Endometrial microvascular endothelial cells (primary cell): ENCODE results near the gene STEEP1. TPM values are rescaled to one million over a fixed set of nuclear protein-coding genes. Genes with fewer than 3 reads are reported as not detected.

Experiments used
- in situ Hi-C: cut with HindIII; loops from 2 replicates; pipeline ENCODE4 v1.10.0; 2017; ENCODE audit warnings: low sequenced_read_pairs, low pct_unique_long_range_greater_than_20kb; ENCODE audit errors: inconsistent ontology term
- total RNA-seq: library from RNA; depleted of rRNA; stranded (reverse); fragments of >200 nt; gene quantifications from one replicate; pipeline ENCODE4 v1.2.3, GENCODE V29; 2015; ENCODE audit errors: inconsistent ontology term

Gene STEEP1
- total RNA-seq = 25.3 TPM

DNA sequence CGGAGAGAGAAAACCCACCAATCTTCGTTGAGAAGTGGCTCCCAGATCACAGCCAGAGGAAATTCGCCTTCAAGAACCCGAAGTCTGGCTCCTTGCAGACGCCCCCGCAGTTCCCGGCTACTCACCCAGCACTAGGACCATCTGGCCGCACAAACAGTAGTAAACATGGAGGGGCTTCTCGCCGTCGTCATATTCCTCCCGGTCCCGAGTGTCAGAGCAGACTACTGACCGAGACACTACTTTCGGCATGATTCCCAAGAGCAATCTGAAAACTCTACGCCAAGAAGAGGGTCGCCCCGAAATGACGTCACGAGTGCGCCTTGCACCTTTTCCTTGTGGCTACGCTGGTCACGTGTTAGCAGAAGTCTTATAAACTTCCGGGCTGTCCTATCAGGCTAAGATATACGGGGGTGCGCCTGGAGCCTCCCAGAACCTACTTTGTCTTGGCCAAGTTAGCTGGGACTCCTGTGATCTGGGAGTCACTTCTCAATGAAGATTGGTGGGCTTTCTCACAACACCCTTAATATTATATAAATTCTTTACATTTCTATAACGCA lies at the start of gene STEEP1:
TSS of gene STEEP1 (minus strand) at position 303 of the 557 bp plus-strand sequence. CDS start at position 249, 54 bp downstream.
- in situ Hi-C loops = no loop called here

DNA sequence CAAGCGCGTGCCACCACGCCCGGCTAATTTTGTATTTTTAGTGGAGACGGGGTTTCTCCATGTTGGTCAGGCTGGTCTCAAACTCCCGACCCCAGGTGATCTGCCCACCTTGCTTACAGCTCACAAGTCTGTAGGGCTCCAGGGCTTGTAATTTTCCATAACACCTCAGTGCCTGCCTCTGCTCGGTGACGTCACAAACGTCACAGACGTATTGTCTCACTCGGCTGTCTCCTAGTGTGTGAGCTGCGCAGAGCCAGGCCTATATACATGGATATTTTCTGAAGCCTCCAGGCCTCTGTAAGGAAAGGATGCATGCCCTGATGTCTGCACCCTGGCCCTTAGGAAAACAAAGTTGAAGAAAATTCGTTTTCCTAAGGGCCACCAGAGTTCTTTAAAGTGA lies 49.6 kb upstream of the STEEP1 start:
- in situ Hi-C loops = no loop called here

DNA sequence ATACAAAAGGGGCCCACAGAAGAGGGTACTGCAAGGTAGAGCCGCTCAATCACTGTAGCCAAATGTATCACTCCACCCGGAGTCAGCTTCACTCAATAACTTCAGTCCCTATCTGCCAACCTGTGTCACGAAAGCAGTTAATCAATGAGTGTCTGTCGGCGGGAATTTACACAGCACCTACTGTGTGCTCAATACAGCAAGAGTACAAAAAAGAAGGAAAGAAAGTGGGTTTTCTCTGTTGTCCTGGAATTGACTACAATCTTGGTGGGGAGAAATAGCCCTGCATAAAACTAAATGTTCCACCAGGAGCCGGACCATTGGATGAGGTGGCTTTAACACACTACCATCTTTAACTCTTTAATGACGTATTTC lies 41.8 kb upstream of the STEEP1 start:
- in situ Hi-C loops = no loop called here

DNA sequence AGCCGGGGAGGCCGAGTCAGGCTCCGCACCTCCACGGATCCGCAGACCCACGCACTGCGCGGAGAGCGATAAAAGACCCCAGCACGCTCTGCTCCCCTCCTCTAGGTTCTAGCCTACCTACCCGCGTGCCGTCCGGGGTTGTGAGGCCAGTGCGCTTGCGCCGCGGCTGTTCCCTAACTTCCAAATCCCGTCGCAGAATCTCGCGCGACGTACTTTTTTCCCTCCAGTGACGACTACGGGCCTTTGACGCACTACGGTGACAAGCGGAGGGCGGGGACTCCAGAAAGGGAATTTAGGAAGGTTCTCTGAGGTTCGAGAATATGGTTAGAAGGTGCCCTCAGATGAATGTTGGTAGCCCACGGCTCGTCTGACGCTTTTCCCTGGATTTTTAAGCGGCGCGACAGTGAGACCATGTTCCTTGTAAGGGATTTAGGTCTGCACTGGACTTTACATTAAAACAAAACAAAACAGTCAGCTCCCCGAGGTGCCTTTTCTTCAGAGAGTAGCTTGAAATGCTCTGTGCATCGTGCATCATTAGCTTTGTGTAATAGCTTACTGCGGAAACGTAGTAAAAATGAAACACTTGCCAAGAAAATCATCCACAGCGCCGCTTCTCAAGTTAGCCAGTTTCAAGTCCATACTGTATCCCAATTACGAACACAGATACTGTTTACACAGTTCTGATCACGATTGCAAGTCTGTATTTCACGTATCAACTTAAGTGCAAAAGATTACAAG lies 41.2 kb upstream of the STEEP1 start, which contains the start of gene NKRF:
TSS of gene NKRF (minus strand) at position 145 of the 738 bp plus-strand sequence.
- in situ Hi-C loops = no loop called here

DNA sequence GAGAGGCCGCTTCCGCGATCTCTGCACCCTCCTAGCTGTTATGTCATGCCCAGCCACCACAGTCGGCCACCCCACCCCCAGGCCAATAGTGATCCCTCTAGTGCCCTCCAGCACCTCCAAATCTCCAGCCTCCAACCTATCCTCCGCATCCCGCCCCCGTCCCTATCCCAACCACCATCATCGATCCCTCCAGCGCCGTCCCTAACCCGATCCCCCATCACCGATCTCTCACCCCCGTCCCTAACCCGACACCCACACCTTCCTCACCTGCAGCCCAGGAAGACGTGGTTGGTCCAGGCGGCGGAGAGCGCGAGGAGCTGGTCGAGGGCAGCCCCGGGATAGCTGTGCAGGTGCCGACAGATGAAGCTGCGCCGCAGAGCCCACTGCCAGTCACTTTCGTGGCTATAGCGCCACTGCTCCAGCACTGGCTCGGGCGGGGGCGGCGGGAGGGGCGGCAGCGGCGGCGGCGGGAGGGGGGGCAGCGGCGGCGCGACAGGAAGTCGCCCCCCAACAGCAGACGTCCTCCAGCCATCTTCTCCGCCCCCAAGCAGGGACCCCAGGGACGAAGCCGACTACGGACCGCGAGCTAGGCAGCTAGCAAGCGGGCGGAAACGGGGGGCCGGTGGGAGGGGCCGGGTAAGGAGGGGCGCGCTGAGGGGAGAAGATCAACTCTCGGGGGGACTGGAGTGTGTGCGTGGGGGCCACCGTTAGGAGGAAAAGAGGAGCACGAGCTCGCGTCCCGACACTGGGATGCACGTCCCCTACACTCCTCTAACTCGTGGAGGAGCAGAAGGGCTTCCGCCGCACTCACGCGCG lies 40.5 kb upstream of the STEEP1 start:
- in situ Hi-C loops = no loop called here

DNA sequence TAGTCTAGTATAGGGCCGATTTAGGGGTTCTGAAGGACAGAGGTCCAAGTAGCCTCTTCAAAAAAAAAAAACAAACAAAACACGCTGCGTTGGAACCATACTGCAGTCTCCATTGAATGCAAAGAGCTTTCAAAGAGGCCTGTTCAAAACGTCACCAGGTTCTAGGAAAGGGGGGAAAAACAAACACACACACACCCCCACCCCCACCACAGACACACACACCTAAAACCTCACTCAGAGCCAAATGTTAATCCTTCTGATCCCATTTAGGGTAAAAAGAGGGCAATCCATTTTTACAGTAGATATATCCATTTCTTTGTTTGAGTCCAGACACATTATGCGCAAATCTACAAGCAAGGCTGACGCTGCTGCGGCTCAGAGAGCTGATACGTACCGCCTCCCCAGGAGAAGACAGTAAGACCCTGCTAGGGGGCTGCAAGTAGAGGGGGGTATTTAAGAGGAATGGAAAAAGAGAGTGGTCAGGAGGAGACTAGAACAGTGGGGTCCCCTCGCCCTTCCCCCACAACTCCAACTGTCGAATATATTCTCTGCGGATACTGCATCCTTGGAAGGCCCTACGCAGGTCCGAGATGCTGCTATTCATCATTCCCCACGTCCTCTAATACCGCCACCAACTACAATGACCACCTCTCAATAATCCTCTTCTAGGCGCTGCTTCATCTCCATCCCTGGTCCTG lies 39.7 kb upstream of the STEEP1 start:
- in situ Hi-C loops = no loop called here

DNA sequence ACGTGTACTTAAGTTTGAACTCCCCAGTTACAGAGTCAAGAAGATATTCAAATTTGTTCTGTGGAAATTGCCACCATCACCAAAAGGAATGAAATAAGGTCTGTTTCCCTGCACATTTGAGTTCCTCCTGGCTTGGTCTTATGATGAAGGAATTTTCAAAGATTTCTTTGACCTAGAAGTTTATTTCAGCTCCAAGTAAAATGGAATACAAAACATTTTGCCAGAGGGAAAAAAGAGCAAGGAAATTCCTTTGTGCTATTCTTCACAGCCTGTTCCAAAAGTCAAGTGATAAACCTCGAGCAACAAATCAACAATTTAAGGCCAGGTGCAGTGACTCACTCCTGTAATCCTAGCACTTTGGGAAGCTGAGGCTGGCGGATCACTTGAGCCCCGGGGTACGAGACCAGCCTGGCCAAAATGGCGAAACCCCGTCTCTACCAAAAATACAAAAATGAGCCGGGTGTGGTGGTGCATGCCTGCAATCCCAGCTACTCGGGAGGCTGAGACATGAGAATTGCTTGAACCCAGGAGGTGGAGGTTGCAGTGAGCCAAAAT lies 37.6 kb upstream of the STEEP1 start:
- in situ Hi-C loops = no loop called here

DNA sequence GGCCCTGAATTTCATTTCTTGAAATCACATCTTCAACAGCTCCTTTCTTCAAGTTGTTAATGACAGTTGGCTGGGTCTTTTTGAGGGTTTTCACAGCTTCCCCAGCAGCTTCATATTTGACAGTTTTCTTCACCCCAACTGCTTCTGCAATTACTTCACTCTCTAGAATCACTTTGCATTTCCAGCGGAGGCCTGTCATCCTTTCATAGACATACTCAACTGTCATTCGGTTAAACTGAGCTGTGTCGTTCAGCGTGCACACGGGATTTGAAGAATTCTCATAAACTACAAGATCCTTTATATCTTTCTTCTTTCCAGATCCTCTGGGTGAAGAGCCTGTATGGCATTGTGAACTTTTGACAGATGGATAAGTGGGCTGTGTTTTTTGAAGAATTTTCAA lies 24.6 kb upstream of the STEEP1 start:
- in situ Hi-C loops = no loop called here

DNA sequence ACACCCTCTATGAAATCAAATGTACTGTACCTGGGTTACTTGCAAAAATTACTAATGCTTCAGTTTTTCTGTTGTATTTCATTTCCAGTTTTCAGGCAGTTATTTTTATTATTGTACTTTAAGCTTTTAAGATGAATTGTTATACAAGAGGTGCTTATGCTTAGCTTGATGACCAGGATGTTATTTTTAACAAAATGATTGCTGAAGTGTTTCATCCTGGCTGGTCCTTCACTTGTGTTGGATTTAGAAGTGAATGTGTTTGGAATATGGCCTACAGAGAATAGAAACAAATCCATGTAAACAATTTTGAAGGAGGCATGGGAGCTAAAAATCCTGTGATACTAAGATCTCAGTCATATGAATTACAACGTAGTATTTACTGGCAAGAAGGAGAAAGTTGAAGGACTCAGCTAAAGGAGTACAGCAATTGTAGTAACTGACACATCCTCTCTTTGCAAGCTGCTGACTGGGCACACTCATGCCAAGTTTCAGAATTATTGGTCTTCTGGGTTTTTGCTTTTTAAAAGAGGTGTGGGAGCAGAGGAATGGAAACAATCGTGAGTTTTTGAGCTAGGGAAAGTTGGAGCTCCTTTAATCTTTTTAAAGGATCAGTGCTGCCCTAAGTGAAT lies 18.3 kb upstream of the STEEP1 start:
- in situ Hi-C loops = no loop called here

DNA sequence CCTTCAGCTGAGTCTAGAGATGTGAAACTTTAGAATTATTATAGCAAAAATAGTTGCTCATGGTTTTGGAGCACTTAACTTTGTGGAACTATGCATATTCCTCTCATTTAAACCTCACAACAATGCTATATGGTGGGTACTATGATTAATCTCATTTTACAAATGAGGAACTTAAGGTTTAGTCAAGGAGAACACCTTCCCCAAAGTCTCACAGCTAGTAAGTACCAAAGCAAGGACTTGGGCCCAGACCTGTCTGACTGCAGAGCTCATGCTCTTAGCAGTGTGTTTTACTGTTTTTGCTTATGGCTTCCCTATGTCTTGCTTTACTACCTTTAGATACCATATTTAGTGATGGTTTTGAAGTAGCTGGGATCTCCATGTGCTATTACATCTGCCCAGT lies 14.2 kb upstream of the STEEP1 start:
- in situ Hi-C loops = no loop called here

DNA sequence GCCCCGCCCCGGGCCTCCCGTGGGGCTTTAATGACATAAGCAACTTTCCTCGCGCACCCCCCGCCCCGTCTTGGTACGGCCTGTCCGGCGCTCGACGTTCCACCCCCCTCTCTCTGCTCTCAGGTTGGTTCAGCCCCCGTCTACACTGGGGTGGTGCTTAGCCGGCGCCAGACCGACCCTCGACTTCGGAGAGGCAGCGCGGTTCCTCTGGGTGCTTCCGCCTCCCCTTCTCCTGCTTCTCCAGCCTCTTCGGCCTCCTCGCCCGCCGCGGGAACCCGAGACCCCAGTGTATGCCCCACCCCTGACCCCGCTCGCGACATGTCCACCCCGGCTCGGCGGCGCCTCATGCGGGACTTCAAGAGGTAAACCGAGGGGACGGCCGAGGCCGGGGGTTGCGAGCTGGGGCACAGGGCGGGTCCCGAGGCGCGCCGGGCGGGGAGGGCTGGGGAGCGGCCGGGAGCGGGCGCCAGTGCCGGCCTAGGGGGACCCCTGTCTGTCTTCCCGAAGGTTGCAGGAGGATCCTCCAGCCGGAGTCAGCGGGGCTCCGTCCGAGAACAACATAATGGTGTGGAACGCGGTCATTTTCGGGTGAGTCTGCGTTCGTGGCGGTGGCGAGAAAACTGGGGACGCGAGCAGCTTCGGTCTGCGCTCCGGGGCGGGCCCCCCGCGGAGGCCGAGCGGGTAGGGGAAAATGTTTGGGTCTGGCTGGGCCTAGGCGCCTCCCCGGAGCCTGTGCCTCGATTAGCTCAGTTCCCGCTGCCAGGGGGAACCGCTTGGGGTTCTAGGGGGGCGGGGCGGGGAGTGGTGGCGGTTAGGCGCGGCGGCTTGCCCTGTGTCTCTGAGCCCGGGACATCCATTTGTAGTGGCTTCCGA lies 9.4 kb upstream of the STEEP1 start, which contains the start of gene UBE2A:
TSS of gene UBE2A (plus strand) at position 170 of the 873 bp plus-strand sequence. CDS start at position 319, 149 bp downstream.
- in situ Hi-C loops = no loop called here

DNA sequence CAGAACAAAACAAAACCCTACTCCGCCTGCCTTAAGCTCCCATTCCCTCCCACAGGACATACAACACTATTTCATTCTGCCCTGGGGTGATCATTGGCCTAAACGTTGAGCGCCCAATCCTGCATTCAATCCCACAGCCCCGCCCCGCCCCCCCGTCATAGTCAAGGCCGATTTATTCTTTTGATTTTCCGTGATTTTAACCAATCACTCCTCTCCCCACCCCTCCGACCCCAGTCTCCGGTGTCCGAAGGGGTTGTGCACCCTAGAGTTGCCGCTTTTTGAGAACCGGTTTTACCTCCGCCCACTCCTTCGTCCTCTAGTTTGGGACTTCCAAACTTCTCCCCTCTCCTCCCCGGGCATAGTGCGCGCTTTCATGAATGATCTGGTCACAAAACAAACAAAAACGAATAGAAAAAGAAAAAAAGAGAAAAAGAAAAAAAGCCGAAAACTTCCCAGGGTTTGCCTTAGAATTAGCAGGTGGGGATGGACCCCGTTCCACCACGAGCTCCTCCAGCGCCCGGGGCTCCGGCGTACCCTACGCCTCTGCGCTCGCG lies 8.7 kb upstream of the STEEP1 start:
- in situ Hi-C loops = no loop called here

DNA sequence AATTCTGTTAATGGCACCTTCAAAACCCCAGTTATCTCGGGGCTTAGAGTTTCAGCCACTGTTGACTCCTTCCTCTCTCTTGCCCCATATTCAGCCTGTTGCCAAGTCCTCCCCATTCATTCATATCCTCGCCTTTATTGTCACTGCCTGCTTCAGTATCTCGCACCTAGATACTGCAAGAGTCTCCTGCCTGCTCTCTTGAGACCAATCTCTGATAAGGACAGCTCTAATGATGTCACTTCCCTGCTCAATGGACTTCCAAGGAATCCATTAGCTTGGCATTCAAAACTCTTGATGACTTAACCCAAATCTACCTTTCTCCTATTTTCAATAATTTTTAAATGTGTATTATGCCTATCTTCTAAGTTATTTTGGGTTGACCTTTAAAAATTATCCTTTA lies 8.0 kb upstream of the STEEP1 start:
- in situ Hi-C loops = no loop called here

DNA sequence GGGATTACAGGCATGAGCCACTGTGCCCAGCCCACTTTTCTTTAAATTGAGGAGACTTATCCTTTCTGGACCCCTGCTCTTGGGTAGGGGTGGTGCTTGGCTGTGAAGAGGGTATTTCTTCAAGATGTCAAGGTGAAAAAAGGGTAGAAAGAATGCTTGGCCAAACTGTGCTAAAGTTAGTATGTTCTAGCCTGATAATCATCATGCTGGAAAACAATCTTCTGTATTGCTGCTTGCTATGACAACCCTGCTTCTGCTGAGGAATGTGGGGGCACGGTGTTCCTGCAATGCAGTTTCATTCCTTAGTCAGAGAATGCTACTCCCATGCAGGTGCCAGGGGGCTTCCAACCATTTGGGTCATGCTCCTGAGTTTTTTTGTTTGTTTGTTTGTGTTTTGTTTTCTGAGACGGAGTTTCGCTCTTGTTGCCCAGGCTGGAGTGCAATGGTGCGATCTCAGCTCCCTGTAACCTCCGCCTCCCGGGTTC lies 5.2 kb upstream of the STEEP1 start:
- in situ Hi-C loops = no loop called here

DNA sequence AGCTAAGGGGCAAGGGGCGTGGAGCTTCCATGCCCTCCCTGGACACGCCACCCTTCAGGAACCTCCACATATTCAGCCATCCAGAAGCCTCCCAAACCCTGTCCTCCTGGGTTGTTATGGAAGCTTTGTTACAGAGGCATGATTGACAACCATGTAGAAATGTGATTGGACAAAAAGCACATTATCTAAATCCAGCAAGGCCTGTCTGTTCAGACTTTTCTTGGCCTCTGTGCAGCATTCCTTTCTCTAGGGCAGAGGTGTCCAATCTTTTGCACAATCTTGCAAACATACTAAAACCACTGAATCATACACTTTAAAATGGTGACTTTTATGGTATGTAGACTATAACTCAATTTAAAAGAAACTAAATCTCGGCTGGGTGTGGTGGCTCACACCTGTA lies 12.7 kb downstream of the STEEP1 start:
- in situ Hi-C loops = no loop called here

DNA sequence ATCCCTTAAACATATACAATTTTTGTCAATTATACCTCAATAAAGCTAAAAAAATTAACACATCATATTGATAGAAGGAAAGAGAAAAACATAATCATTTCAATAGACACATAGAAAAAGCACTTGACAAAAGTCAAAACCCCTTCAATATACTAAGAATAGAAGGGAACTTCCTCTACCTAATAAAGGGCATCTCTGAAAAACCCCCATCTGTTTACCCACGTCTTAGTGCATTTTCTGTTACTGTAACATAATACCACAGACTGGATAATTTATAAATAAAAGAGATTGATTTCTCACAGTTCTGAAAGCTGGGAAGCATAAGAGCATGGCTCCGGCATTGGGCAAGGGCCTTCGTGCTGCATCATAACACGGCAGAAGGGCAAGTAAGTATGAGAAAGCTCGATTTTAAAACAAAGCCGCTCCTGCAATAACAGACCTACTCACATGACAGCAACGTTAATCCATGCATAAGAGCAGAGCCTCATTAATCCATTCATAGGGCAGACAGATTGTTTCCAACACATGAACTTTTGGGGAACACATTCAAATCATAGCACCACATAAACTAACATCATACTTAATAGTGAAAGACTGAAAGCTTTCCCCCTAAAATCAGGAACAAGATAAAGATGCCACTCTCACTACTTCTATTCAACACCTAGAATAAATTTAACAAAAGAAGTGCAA lies 15.7 kb downstream of the STEEP1 start:
- in situ Hi-C loops = no loop called here

DNA sequence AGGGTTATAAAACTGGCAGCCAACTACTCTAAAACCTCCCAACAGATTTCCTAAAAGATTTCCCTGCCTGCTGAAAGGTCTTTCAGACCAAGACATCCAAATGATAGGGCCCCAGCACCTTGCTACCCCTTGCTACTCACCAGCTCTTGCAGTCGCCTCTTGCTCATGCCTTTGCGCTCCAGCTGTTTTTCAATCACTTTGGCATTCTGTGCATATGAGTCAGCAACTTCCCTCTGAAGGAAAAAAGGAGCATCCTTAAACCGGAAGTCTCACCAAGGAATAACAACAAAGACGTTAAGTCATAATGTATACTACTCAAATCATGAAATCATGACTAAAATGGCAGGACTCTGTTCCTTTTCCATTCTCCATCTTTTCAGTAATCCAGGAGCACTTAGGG lies 24.0 kb downstream of the STEEP1 start:
- in situ Hi-C loops = no loop called here
